Nephron progenitor cell (in vitro differentiated cells): ENCODE measurements around the gene SPINDOC.

Experiments
- DNase-seq: peaks from one replicate; pipeline ENCODE4 v3.0.0; 2021
- H3K27ac Mint-ChIP-seq: 2 replicates; pipeline ENCODE4 v1.8.0; 2021; ENCODE audit warnings: mild to moderate bottlenecking, moderate library complexity, mixed read lengths
- H3K27me3 Mint-ChIP-seq: 2 replicates; pipeline ENCODE4 v1.8.0; 2021; ENCODE audit warnings: mild to moderate bottlenecking, low read depth, mixed read lengths; ENCODE audit not compliant: poor library complexity
- H3K36me3 Mint-ChIP-seq: 2 replicates; pipeline ENCODE4 v1.8.0; 2021; ENCODE audit warnings: low read depth, mixed read lengths
- H3K4me1 Mint-ChIP-seq: 2 replicates; pipeline ENCODE4 v1.8.0; 2021; ENCODE audit warnings: mixed read lengths
- H3K4me3 Mint-ChIP-seq: 2 replicates; pipeline ENCODE4 v1.8.0; 2021; ENCODE audit warnings: mild to moderate bottlenecking, moderate library complexity, mixed read lengths
- H3K9me3 Mint-ChIP-seq: 2 replicates; pipeline ENCODE4 v1.8.0; 2021; ENCODE audit warnings: mild to moderate bottlenecking, moderate library complexity, mixed read lengths
- CTCF ChIP-seq: fragments of 200-600 bp; sonication (generic); IDR thresholded peaks from 2 replicates; pipeline ENCODE4 v1.5.0; 2021; ENCODE audit warnings: antibody characterized with exemption

SPINDOC gene

GRCh38 chr11:63783925-63784592 lies 29.2 kb upstream of the SPINDOC start:
- Mint-ChIP-seq H3K27me3 (peaks cover 13% of the 10 kb centered on the region), H3K27ac (no peak overlapping the region), H3K9me3 (no peaks in the 10 kb centered on the region), H3K36me3 (no peaks in the 10 kb centered on the region), H3K4me1 (peaks cover 18% of the 10 kb centered on the region), H3K4me3 (no peak overlapping the region)
- DNase-seq: peak; percentile 7
- no peak for TF ChIP-seq CTCF

GRCh38 chr11:63785823-63786222 lies 27.4 kb upstream of the SPINDOC start:
- no peak for DNase-seq
- no peak overlapping the region for H3K4me3 Mint-ChIP-seq
- H3K27me3 Mint-ChIP-seq: peaks cover 8% of the 10 kb centered on the region
- TF ChIP-seq CTCF: no peak
- H3K36me3 Mint-ChIP-seq: no peaks in the 10 kb centered on the region
- no peak overlapping the region for H3K27ac Mint-ChIP-seq
- peaks cover 7% of the 10 kb centered on the region for H3K9me3 Mint-ChIP-seq
- H3K4me1 Mint-ChIP-seq: peaks cover 18% of the 10 kb centered on the region

- H3K4me1 Mint-ChIP-seq: peaks cover 5% of the 10 kb centered on the region
- DNase-seq: no peak
- no peak for TF ChIP-seq CTCF
- no peak overlapping the region for H3K4me3 Mint-ChIP-seq
- H3K36me3 Mint-ChIP-seq: no peaks in the 10 kb centered on the region
- H3K27ac Mint-ChIP-seq: no peak overlapping the region
- H3K27me3 Mint-ChIP-seq: peaks cover 8% of the 10 kb centered on the region
- peaks cover 31% of the 10 kb centered on the region for H3K9me3 Mint-ChIP-seq
These were observed 21.6 kb upstream of the SPINDOC start for GRCh38 chr11:63791495-63792167.

- Mint-ChIP-seq H3K4me1 (peaks cover 5% of the 10 kb centered on the region), H3K36me3 (no peaks in the 10 kb centered on the region), H3K27me3 (peaks cover 8% of the 10 kb centered on the region), H3K9me3 (peaks cover 38% of the 10 kb centered on the region), H3K27ac (peak overlapping the region; percentile 47), H3K4me3 (no peak overlapping the region)
- TF ChIP-seq CTCF: no peak
- no peak for DNase-seq
These were observed 20.1 kb upstream of the SPINDOC start for GRCh38 chr11:63793161-63793560.

GRCh38 chr11:63795066-63795465 lies 18.2 kb upstream of the SPINDOC start:
- no peaks in the 10 kb centered on the region for H3K36me3 Mint-ChIP-seq
- H3K27me3 Mint-ChIP-seq: peaks cover 22% of the 10 kb centered on the region
- H3K9me3 Mint-ChIP-seq: peaks cover 41% of the 10 kb centered on the region
- H3K4me3 Mint-ChIP-seq: no peak overlapping the region
- DNase-seq: no peak
- TF ChIP-seq CTCF: no peak
- no peak overlapping the region for H3K27ac Mint-ChIP-seq
- peaks cover 5% of the 10 kb centered on the region for H3K4me1 Mint-ChIP-seq

- peaks cover 35% of the 10 kb centered on the region for H3K27me3 Mint-ChIP-seq
- no peak overlapping the region for H3K4me3 Mint-ChIP-seq
- H3K4me1 Mint-ChIP-seq: peaks cover 9% of the 10 kb centered on the region
- peak overlapping the region; percentile 63 for H3K27ac Mint-ChIP-seq
- H3K9me3 Mint-ChIP-seq: peaks cover 22% of the 10 kb centered on the region
- DNase-seq: no peak
- peaks cover 5% of the 10 kb centered on the region for H3K36me3 Mint-ChIP-seq
- TF ChIP-seq CTCF: no peak
These were observed 12.3 kb upstream of the SPINDOC start for GRCh38 chr11:63800921-63801320.
